ENCODE measurements around the gene JAZF1. TPM values are rescaled to one million over a fixed set of nuclear protein-coding genes. Genes with fewer than 3 reads are reported as not detected.
A peak's percentile ranks its signal among the peaks of the same experiment; 100 is the strongest.
"Not testable (repeated sequence)": the region's sequence is repeated elsewhere in the genome, so short reads cannot be mapped to it uniquely, and the experiment has no call there.

JAZF1 gene
- total RNA-seq, 1 donor from 2014 or later, result 29.4 TPM

GRCh38 chr7:28018446-28018845, 162.1 kb downstream of the JAZF1 start:
- no peak overlapping the region for H3K27ac ChIP-seq (replicated peaks)
- H3K9me3 ChIP-seq (replicated peaks), result no peaks in the 10 kb centered on the region
- DNase-seq, result no peak
- H3K4me1 ChIP-seq, result peaks cover 64% of the 10 kb centered on the region
- intact Hi-C loops (cut with micrococcal nuclease), result no loop called here
- TF ChIP-seq CTCF (IDR thresholded peaks at IDR 0.05; ENCODE audit: borderline replicate concordance), result no peak
- no peaks in the 10 kb centered on the region for H3K27me3 ChIP-seq (ENCODE audit: low read depth)
- no peak overlapping the region for H3K4me3 ChIP-seq
- no peaks in the 10 kb centered on the region for H3K36me3 ChIP-seq

GRCh38 chr7:28018020-28018419, 162.6 kb downstream of the JAZF1 start:
- intact Hi-C loops (cut with micrococcal nuclease), result no loop called here
- no peak for TF ChIP-seq CTCF (IDR thresholded peaks at IDR 0.05; ENCODE audit: borderline replicate concordance)
- no peak for DNase-seq
- H3K4me3 ChIP-seq, result no peak overlapping the region
- H3K27me3 ChIP-seq (ENCODE audit: low read depth), result no peaks in the 10 kb centered on the region
- H3K9me3 ChIP-seq (replicated peaks), result no peaks in the 10 kb centered on the region
- peaks cover 68% of the 10 kb centered on the region for H3K4me1 ChIP-seq
- no peak overlapping the region for H3K27ac ChIP-seq (replicated peaks)
- H3K36me3 ChIP-seq, result no peaks in the 10 kb centered on the region

- peaks cover 75% of the 10 kb centered on the region for H3K4me1 ChIP-seq
- H3K4me3 ChIP-seq, result no peak overlapping the region
- H3K27ac ChIP-seq (replicated peaks), result no peak overlapping the region
- H3K36me3 ChIP-seq, result no peaks in the 10 kb centered on the region
- H3K27me3 ChIP-seq (ENCODE audit: low read depth), result no peaks in the 10 kb centered on the region
- TF ChIP-seq CTCF (IDR thresholded peaks at IDR 0.05; ENCODE audit: borderline replicate concordance), result no peak
- no peak for DNase-seq
- intact Hi-C loops (cut with micrococcal nuclease), result no loop called here
- H3K9me3 ChIP-seq (replicated peaks), result no peaks in the 10 kb centered on the region
Measured at GRCh38 chr7:28017372-28017771, 163.2 kb downstream of the JAZF1 start.

- no peaks in the 10 kb centered on the region for H3K9me3 ChIP-seq (replicated peaks)
- peaks cover 84% of the 10 kb centered on the region for H3K4me1 ChIP-seq
- no peak for TF ChIP-seq CTCF (IDR thresholded peaks at IDR 0.05; ENCODE audit: borderline replicate concordance)
- intact Hi-C loops (cut with micrococcal nuclease), result no loop called here
- peak; percentile 30 for DNase-seq
- H3K27me3 ChIP-seq (ENCODE audit: low read depth), result no peaks in the 10 kb centered on the region
- H3K4me3 ChIP-seq, result no peak overlapping the region
- no peaks in the 10 kb centered on the region for H3K36me3 ChIP-seq
- peak overlapping the region; percentile 68 for H3K27ac ChIP-seq (replicated peaks)
Measured at GRCh38 chr7:28016297-28016696, 164.3 kb downstream of the JAZF1 start.

GRCh38 chr7:28015169-28015568, 165.4 kb downstream of the JAZF1 start:
- TF ChIP-seq CTCF (IDR thresholded peaks at IDR 0.05; ENCODE audit: borderline replicate concordance), result no peak
- Histone ChIP-seq H3K27ac (replicated peaks) (no peak overlapping the region), H3K4me3 (no peak overlapping the region), H3K27me3 (ENCODE audit: low read depth) (no peaks in the 10 kb centered on the region), H3K4me1 (peaks cover 77% of the 10 kb centered on the region), H3K36me3 (no peaks in the 10 kb centered on the region), H3K9me3 (replicated peaks) (no peaks in the 10 kb centered on the region)
- no peak for DNase-seq
- intact Hi-C loops (cut with micrococcal nuclease), result no loop called here

- intact Hi-C loops (cut with micrococcal nuclease); H3K27ac ChIP-seq (replicated peaks); H3K4me3 ChIP-seq; H3K9me3 ChIP-seq (replicated peaks); H3K27me3 ChIP-seq (ENCODE audit: low read depth); H3K36me3 ChIP-seq; DNase-seq: not testable (repeated sequence)
- peaks cover 69% of the 10 kb centered on the region for H3K4me1 ChIP-seq
Measured at GRCh38 chr7:28014340-28014739, 166.3 kb downstream of the JAZF1 start.

Data from left ventricle myocardium inferior (tissue), 1 donor.